HL-60 (cell line): Measurements from ENCODE around the gene PTPN23.

Source experiments
- DNase-seq, 2 experiments: peaks; one replicate each; pipeline ENCODE4 v3.0.0-alpha.2; 2010 to 2020; ENCODE audit warnings: low read depth in 1 of 2, low spot score in 1 of 2
- H3K27ac ChIP-seq: fragments of 250-450 bp; sonication (Bioruptor Pico); replicated peaks from 2 replicates; pipeline ENCODE4 v1.5.1; 2020; ENCODE audit warnings: mild to moderate bottlenecking, moderate library complexity
- H3K27me3 ChIP-seq: fragments of 250-450 bp; sonication (Bioruptor Pico); 2 replicates; pipeline ENCODE4 v1.5.1; 2021; ENCODE audit warnings: mild to moderate bottlenecking, moderate library complexity; ENCODE audit not compliant: insufficient read depth, poor library complexity, severe bottlenecking
- H3K4me3 ChIP-seq: replicated peaks from 2 replicates; pipeline ENCODE4 v1.5.1; 2011; ENCODE audit warnings: mild to moderate bottlenecking, control low read depth, low read length; ENCODE audit not compliant: insufficient read depth
- CTCF ChIP-seq: IDR thresholded peaks from one replicate; pipeline ENCODE4 v1.5.1; 2011; ENCODE audit warnings: low read length, control low read depth, inconsistent platforms; ENCODE audit not compliant: insufficient read depth
- GABPA ChIP-seq: IDR thresholded peaks from 2 replicates; pipeline ENCODE4 v1.6.1; 2012; ENCODE audit warnings: low read depth
- POLR2AphosphoS5 ChIP-seq: IDR thresholded peaks from 2 replicates; pipeline ENCODE4 v1.6.1; 2012; ENCODE audit warnings: low read depth
- SPI1 ChIP-seq: IDR thresholded peaks from 2 replicates; pipeline ENCODE4 v1.6.1; 2012; ENCODE audit warnings: low read depth, mild to moderate bottlenecking, borderline replicate concordance
- TF ChIP-seq, protein P1 (sequence below): IDR thresholded peaks from 2 replicates; pipeline ENCODE4 v1.6.1; 2012; ENCODE audit warnings: low read depth; ENCODE audit not compliant: insufficient replicate concordance

The PTPN23 gene

DNA sequence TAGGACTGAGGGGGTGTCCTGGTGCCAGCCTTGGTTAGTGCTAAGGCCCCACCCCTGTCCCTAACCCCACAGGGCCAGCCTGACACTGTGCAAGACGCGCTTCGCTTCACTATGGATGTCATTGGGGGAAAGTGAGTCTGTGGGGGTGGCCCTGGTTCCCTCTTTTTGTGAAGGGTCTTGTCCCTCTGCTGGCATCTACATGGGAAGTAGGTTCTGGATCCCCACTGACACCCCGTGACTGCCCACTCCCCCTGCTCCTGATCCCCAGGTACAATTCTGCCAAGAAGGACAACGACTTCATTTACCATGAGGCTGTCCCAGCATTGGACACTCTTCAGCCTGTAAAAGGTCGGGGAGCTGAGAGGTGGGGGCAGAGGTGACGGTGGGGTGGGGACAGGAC lies 26.4 kb downstream of the PTPN23 start:
- TF ChIP-seq GABPA, result no peak
- no peak for TF ChIP-seq SPI1
- no peak for TF ChIP-seq CTCF
- TF ChIP-seq, protein P1, sequence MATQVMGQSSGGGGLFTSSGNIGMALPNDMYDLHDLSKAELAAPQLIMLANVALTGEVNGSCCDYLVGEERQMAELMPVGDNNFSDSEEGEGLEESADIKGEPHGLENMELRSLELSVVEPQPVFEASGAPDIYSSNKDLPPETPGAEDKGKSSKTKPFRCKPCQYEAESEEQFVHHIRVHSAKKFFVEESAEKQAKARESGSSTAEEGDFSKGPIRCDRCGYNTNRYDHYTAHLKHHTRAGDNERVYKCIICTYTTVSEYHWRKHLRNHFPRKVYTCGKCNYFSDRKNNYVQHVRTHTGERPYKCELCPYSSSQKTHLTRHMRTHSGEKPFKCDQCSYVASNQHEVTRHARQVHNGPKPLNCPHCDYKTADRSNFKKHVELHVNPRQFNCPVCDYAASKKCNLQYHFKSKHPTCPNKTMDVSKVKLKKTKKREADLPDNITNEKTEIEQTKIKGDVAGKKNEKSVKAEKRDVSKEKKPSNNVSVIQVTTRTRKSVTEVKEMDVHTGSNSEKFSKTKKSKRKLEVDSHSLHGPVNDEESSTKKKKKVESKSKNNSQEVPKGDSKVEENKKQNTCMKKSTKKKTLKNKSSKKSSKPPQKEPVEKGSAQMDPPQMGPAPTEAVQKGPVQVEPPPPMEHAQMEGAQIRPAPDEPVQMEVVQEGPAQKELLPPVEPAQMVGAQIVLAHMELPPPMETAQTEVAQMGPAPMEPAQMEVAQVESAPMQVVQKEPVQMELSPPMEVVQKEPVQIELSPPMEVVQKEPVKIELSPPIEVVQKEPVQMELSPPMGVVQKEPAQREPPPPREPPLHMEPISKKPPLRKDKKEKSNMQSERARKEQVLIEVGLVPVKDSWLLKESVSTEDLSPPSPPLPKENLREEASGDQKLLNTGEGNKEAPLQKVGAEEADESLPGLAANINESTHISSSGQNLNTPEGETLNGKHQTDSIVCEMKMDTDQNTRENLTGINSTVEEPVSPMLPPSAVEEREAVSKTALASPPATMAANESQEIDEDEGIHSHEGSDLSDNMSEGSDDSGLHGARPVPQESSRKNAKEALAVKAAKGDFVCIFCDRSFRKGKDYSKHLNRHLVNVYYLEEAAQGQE, result no peak
- no peak for TF ChIP-seq POLR2AphosphoS5
- Histone ChIP-seq H3K4me3 (no peak overlapping the region), H3K27ac (no peak overlapping the region), H3K27me3 (no peaks in the 10 kb centered on the region)
- DNase-seq, result no peak

DNA sequence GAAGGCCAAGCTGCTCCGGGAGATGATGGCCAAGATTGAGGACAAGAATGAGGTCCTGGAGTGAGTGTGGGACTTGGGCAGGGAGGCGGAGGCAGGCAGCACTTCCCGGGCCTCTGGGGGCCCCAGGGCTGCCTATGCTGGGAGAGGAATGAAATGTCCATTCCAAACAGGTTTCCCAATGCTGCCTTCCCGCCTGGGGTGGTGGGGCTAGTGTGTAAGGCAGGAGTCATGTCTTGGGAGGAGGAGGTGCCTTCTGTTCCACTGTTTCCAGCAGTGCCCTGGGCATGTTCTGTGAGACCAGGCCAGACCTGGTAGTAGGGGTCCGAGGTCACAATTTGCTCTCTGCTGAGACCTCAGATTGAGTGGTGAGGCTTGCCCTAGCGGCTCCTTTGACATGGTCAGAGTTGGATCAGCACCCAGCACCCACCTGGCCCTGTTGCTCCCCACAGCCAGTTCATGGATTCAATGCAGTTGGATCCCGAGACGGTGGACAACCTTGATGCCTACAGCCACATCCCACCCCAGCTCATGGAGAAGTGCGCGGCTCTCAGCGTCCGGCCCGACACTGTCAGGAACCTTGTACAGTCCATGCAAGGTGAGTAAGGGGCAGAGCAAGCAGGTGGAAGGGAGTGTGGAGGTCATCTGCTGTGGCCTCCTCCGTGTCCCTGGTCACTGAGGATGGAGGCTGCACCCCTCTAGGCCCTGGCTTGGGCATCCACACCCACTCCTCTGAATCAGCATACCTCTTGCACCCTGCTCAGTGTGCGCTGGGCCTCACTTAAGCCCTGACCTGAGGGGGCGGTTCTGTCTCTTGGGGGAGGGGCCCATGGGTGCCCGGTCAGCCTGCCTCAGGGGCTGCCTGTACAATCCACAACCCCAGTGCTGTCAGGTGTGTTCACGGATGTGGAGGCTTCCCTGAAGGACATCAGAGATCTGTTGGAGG lies 27.3 kb downstream of the PTPN23 start:
- Histone ChIP-seq H3K27me3 (no peaks in the 10 kb centered on the region), H3K4me3 (no peak overlapping the region), H3K27ac (no peak overlapping the region)
- no peak for DNase-seq
- TF ChIP-seq POLR2AphosphoS5 (no peak; the same call in 1 of the 2 replicates), SPI1 (no peak)

DNA sequence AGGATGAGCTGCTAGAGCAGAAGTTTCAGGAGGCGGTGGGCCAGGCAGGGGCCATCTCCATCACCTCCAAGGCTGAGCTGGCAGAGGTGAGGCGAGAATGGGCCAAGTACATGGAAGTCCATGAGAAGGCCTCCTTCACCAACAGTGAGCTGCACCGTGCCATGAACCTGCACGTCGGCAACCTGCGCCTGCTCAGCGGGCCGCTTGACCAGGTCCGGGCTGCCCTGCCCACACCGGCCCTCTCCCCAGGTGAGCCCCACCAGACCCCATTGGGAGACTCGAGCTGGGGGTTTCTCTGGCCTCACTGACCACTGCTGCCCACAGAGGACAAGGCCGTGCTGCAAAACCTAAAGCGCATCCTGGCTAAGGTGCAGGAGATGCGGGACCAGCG lies 28.0 kb downstream of the PTPN23 start:
- no peaks in the 10 kb centered on the region for H3K27me3 ChIP-seq
- TF ChIP-seq POLR2AphosphoS5, result no peak
- no peak for TF ChIP-seq GABPA
- TF ChIP-seq CTCF, result no peak
- TF ChIP-seq, protein P1, result no peak
- no peak for TF ChIP-seq SPI1
- no peak overlapping the region for H3K27ac ChIP-seq
- DNase-seq, result no peak
- no peak overlapping the region for H3K4me3 ChIP-seq

- no peak for DNase-seq
- Histone ChIP-seq H3K4me3 (no peak overlapping the region), H3K27me3 (no peaks in the 10 kb centered on the region), H3K27ac (no peak overlapping the region)
- TF ChIP-seq, protein P1, result no peak
- TF ChIP-seq GABPA (no peak), CTCF (no peak), POLR2AphosphoS5 (no peak), SPI1 (no peak)
Measured at GRCh38 chr3:47409284-47409683, 28.5 kb downstream of the PTPN23 start.
